Measurements from ENCODE around the gene CENPX.

Gene CENPX

GRCh38 chr17:81968850-81969812 lies 53.5 kb downstream of the CENPX start:
- TF ChIP-seq, protein P1, sequence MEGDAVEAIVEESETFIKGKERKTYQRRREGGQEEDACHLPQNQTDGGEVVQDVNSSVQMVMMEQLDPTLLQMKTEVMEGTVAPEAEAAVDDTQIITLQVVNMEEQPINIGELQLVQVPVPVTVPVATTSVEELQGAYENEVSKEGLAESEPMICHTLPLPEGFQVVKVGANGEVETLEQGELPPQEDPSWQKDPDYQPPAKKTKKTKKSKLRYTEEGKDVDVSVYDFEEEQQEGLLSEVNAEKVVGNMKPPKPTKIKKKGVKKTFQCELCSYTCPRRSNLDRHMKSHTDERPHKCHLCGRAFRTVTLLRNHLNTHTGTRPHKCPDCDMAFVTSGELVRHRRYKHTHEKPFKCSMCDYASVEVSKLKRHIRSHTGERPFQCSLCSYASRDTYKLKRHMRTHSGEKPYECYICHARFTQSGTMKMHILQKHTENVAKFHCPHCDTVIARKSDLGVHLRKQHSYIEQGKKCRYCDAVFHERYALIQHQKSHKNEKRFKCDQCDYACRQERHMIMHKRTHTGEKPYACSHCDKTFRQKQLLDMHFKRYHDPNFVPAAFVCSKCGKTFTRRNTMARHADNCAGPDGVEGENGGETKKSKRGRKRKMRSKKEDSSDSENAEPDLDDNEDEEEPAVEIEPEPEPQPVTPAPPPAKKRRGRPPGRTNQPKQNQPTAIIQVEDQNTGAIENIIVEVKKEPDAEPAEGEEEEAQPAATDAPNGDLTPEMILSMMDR (conservative IDR thresholded peaks at IDR 0.05), result no peak
- H3K27ac ChIP-seq, result no peak overlapping the region

All from VCaP (cell line).